GM23338 (cell line): ENCODE data around the gene MAPK8IP3. TPM values are rescaled to one million over a fixed set of nuclear protein-coding genes. Genes with fewer than 3 reads are reported as not detected.

Experiments used
- ATAC-seq: fragments of 200-7000 bp; cut with Tn5 transposase; 3 replicates; pipeline ENCODE4 v1.9.1; 2020
- DNase-seq: peaks from one replicate; pipeline ENCODE4 v3.0.0-alpha.2; 2015; ENCODE audit warnings: low spot score
- H2AFZ ChIP-seq: fragments of 200-600 bp; sonication (generic); 2 replicates; pipeline ENCODE4 v1.8.0; 2016; ENCODE audit warnings: antibody characterized with exemption, mild to moderate bottlenecking, moderate library complexity
- H3F3A ChIP-seq: fragments of 200-600 bp; sonication (generic); replicated peaks from 2 replicates; pipeline ENCODE4 v1.8.0; 2017; ENCODE audit warnings: antibody characterized with exemption, mixed run types, low read depth
- H3K27ac ChIP-seq: fragments of 200-600 bp; sonication (generic); 2 replicates; pipeline ENCODE4 v1.6.1; 2016; ENCODE audit warnings: low read depth
- H3K27me3 ChIP-seq: fragments of 200-600 bp; sonication (generic); 2 replicates; pipeline ENCODE4 v1.8.0; 2016; ENCODE audit warnings: mild to moderate bottlenecking, mixed run types, moderate library complexity; ENCODE audit not compliant: insufficient read depth
- H3K36me3 ChIP-seq: fragments of 200-600 bp; sonication (generic); 2 replicates; pipeline ENCODE4 v1.8.0; 2016; ENCODE audit warnings: mild to moderate bottlenecking; ENCODE audit not compliant: insufficient read depth
- H3K4me1 ChIP-seq: fragments of 200-600 bp; sonication (generic); 2 replicates; pipeline ENCODE4 v1.8.0; 2016; ENCODE audit warnings: mild to moderate bottlenecking, moderate library complexity; ENCODE audit not compliant: insufficient read depth
- H3K4me2 ChIP-seq: fragments of 200-600 bp; sonication (generic); 2 replicates; pipeline ENCODE4 v1.7.1; 2017; ENCODE audit warnings: mixed run types
- H3K4me3 ChIP-seq: fragments of 200-600 bp; sonication (generic); 2 replicates; pipeline ENCODE4 v1.6.1; 2016; ENCODE audit warnings: mixed run types
- H3K79me2 ChIP-seq: fragments of 200-600 bp; sonication (generic); replicated peaks from 2 replicates; pipeline ENCODE4 v1.8.0; 2017; ENCODE audit warnings: mild to moderate bottlenecking; ENCODE audit not compliant: insufficient read depth
- H3K9me2 ChIP-seq: fragments of 200-600 bp; sonication (generic); 2 replicates; pipeline ENCODE4 v1.8.0; 2017; ENCODE audit not compliant: insufficient read depth
- H4K20me1 ChIP-seq: fragments of 200-600 bp; sonication (generic); replicated peaks from 2 replicates; pipeline ENCODE4 v1.8.0; 2017; ENCODE audit warnings: mild to moderate bottlenecking; ENCODE audit not compliant: insufficient read depth
- H3K27ac Mint-ChIP-seq: 2 replicates; pipeline ENCODE4 v1.8.0; 2020; ENCODE audit warnings: inconsistent platforms, mild to moderate bottlenecking, moderate library complexity, mixed read lengths
- H3K27me3 Mint-ChIP-seq: 3 replicates; pipeline ENCODE4 v1.8.0; 2022; ENCODE audit warnings: low read depth, mild to moderate bottlenecking, moderate library complexity, mixed read lengths, inconsistent platforms; ENCODE audit not compliant: insufficient read depth, poor library complexity
- H3K36me3 Mint-ChIP-seq: 3 replicates; pipeline ENCODE4 v1.8.0; 2021; ENCODE audit warnings: low read depth, mild to moderate bottlenecking, inconsistent platforms, moderate library complexity, mixed read lengths
- H3K4me1 Mint-ChIP-seq: 3 replicates; pipeline ENCODE4 v1.8.0; 2020; ENCODE audit warnings: mild to moderate bottlenecking, inconsistent platforms, mixed read lengths
- H3K4me3 Mint-ChIP-seq: 3 replicates; pipeline ENCODE4 v1.8.0; 2021; ENCODE audit warnings: moderate library complexity, mild to moderate bottlenecking, inconsistent platforms, mixed read lengths
- H3K9me3 Mint-ChIP-seq: 3 replicates; pipeline ENCODE4 v1.8.0; 2020; ENCODE audit warnings: moderate library complexity, mild to moderate bottlenecking, inconsistent platforms, mixed read lengths
- CREB1 ChIP-seq: fragments of 250-450 bp; sonication (Bioruptor Pico); IDR thresholded peaks from 2 replicates; pipeline ENCODE4 v1.5.0; 2020; ENCODE audit warnings: low read depth, mild to moderate bottlenecking, moderate library complexity
- EZH2 ChIP-seq: fragments of 200-600 bp; sonication (generic); IDR thresholded peaks from one replicate; pipeline ENCODE4 v1.8.0; 2017; ENCODE audit warnings: antibody characterized with exemption, mild to moderate bottlenecking, low read depth; ENCODE audit not compliant: unreplicated experiment
- EZH2phosphoT487 ChIP-seq: fragments of 200-600 bp; sonication (generic); IDR thresholded peaks from one replicate; pipeline ENCODE4 v1.8.1; 2018; ENCODE audit warnings: antibody characterized with exemption; ENCODE audit not compliant: unreplicated experiment
- JUNB ChIP-seq: IDR thresholded peaks from one replicate; pipeline ENCODE4 v1.6.1; 2016; ENCODE audit warnings: antibody characterized with exemption; ENCODE audit not compliant: unreplicated experiment
- NANOG ChIP-seq: IDR thresholded peaks from 2 replicates; pipeline ENCODE4 v1.6.1; 2016; ENCODE audit warnings: antibody characterized with exemption, borderline replicate concordance
- POLR2AphosphoS5 ChIP-seq: IDR thresholded peaks from 2 replicates; pipeline ENCODE4 v1.6.1; 2016; ENCODE audit warnings: antibody characterized with exemption, low read depth
- STAT1 ChIP-seq: IDR thresholded peaks from one replicate; pipeline ENCODE4 v1.6.1; 2016; ENCODE audit warnings: antibody characterized with exemption; ENCODE audit not compliant: unreplicated experiment
- ZNF114 ChIP-seq: fragments of 250-450 bp; sonication (Bioruptor Pico); IDR thresholded peaks from 2 replicates; pipeline ENCODE4 v1.5.0; 2020; ENCODE audit warnings: mild to moderate bottlenecking, moderate library complexity
- ZNF331 ChIP-seq: fragments of 250-450 bp; sonication (Bioruptor Pico); IDR thresholded peaks from 2 replicates; pipeline ENCODE4 v1.5.0; 2020; ENCODE audit warnings: low read depth, mild to moderate bottlenecking, moderate library complexity
- polyA plus RNA-seq: library from polyadenylated mRNA; unstranded; fragments of >200 nt; fragmentation: Nextera tagmentation; extraction: Ambion mirVana; gene quantifications from 2 replicates; pipeline ENCODE4 v1.2.1, GENCODE V29; 2016
- total RNA-seq: library from RNA; depleted of rRNA; stranded (reverse); fragments of >200 nt; shearing (Covaris generic); gene quantifications from 2 replicates; pipeline ENCODE4 v1.2.3, GENCODE V29; 2014
- TF ChIP-seq, protein P1 (sequence below): IDR thresholded peaks from one replicate; pipeline ENCODE4 v1.6.1; 2018; ENCODE audit warnings: antibody characterized with exemption; ENCODE audit not compliant: unreplicated experiment
- TF ChIP-seq, protein P2 (sequence below): fragments of 250-450 bp; sonication (Bioruptor Pico); IDR thresholded peaks from 2 replicates; pipeline ENCODE4 v1.5.0; 2020; ENCODE audit warnings: mild to moderate bottlenecking, moderate library complexity
- TF ChIP-seq, protein P3 (sequence below): IDR thresholded peaks from 2 replicates; pipeline ENCODE4 v1.6.1; 2016; ENCODE audit warnings: antibody characterized with exemption
- TF ChIP-seq, protein P4 (sequence below), 2 experiments: fragments of 200-600 bp in 1 of 2; sonication (generic) in 1 of 2; conservative IDR thresholded peaks; 2 replicates each; pipeline versions ENCODE4 v1.5.1 to v1.6.1; 2016 to 2017; ENCODE audit warnings: antibody characterized with exemption in 2 of 2, low read depth in 2 of 2, mild to moderate bottlenecking in 2 of 2, moderate library complexity in 1 of 2

The MAPK8IP3 gene
- total and polyA plus RNA-seq, 2 experiments from 2014 or later, result 11.3 to 58.4 TPM

DNA sequence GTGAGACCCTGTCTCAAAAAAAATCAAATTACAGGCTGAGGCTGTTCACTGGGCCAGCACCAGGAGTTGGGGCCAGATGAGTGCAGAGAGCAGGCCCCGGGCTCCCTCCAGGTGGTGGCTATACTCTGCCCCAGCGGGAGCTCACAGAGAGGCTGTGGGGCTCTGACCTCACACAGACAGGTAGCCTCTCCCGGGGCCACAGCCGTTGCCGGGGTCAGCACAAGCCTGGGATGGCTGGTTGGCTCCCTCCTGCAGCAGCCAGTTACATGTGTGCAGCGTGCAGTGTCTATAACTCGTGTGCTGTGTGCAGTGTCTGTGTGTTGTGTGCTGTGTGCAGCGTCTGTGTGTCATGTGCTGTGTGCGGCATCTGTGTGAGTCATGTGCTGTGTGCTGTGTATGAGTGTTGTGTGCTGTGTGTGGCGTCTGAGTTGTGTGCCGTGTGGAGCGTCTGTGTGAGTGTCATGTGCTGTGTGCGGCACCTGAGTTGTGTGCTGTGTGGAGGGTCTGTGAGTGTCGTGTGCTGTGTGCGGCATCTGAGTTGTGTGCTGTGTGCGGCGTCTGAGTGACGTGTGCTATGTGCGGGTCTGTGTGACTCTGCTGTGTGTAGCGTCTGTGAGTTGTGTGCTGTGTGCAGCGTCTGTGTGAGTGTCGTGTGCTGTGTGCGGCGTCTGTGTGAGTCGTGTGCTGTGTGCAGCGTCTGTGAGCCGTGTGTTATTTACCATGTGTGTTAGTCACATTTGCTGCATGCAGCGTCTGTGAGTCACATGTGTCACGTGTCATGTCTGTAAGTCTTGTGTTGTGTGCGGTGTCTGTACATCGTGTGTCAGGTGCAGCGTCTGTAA lies 20.9 kb downstream of the MAPK8IP3 start:
- H3K27ac Mint-ChIP-seq, result no peak overlapping the region; the same call in 1 of the 2 replicates
- H3K9me2 ChIP-seq, result no peaks in the 10 kb centered on the region

More for the DNA sequence above, 20.9 kb downstream of the MAPK8IP3 start:
- H3F3A ChIP-seq, result no peaks in the 10 kb centered on the region
- no peaks in the 10 kb centered on the region for H3K27me3 ChIP-seq
- no peak overlapping the region for H2AFZ ChIP-seq
- no peak overlapping the region for H3K4me3 ChIP-seq
- no peaks in the 10 kb centered on the region for H3K79me2 ChIP-seq
- TF ChIP-seq ZNF114 (CRISPR knock-in tag) (no peak), POLR2AphosphoS5 (no peak), ZNF331 (CRISPR knock-in tag) (no peak), CREB1 (CRISPR knock-in tag) (no peak), JUNB (no peak), NANOG (no peak), EZH2phosphoT487 (no peak), STAT1 (no peak), EZH2 (no peak)
- TF ChIP-seq, protein P1, sequence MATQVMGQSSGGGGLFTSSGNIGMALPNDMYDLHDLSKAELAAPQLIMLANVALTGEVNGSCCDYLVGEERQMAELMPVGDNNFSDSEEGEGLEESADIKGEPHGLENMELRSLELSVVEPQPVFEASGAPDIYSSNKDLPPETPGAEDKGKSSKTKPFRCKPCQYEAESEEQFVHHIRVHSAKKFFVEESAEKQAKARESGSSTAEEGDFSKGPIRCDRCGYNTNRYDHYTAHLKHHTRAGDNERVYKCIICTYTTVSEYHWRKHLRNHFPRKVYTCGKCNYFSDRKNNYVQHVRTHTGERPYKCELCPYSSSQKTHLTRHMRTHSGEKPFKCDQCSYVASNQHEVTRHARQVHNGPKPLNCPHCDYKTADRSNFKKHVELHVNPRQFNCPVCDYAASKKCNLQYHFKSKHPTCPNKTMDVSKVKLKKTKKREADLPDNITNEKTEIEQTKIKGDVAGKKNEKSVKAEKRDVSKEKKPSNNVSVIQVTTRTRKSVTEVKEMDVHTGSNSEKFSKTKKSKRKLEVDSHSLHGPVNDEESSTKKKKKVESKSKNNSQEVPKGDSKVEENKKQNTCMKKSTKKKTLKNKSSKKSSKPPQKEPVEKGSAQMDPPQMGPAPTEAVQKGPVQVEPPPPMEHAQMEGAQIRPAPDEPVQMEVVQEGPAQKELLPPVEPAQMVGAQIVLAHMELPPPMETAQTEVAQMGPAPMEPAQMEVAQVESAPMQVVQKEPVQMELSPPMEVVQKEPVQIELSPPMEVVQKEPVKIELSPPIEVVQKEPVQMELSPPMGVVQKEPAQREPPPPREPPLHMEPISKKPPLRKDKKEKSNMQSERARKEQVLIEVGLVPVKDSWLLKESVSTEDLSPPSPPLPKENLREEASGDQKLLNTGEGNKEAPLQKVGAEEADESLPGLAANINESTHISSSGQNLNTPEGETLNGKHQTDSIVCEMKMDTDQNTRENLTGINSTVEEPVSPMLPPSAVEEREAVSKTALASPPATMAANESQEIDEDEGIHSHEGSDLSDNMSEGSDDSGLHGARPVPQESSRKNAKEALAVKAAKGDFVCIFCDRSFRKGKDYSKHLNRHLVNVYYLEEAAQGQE, result no peak
- TF ChIP-seq, protein P2, sequence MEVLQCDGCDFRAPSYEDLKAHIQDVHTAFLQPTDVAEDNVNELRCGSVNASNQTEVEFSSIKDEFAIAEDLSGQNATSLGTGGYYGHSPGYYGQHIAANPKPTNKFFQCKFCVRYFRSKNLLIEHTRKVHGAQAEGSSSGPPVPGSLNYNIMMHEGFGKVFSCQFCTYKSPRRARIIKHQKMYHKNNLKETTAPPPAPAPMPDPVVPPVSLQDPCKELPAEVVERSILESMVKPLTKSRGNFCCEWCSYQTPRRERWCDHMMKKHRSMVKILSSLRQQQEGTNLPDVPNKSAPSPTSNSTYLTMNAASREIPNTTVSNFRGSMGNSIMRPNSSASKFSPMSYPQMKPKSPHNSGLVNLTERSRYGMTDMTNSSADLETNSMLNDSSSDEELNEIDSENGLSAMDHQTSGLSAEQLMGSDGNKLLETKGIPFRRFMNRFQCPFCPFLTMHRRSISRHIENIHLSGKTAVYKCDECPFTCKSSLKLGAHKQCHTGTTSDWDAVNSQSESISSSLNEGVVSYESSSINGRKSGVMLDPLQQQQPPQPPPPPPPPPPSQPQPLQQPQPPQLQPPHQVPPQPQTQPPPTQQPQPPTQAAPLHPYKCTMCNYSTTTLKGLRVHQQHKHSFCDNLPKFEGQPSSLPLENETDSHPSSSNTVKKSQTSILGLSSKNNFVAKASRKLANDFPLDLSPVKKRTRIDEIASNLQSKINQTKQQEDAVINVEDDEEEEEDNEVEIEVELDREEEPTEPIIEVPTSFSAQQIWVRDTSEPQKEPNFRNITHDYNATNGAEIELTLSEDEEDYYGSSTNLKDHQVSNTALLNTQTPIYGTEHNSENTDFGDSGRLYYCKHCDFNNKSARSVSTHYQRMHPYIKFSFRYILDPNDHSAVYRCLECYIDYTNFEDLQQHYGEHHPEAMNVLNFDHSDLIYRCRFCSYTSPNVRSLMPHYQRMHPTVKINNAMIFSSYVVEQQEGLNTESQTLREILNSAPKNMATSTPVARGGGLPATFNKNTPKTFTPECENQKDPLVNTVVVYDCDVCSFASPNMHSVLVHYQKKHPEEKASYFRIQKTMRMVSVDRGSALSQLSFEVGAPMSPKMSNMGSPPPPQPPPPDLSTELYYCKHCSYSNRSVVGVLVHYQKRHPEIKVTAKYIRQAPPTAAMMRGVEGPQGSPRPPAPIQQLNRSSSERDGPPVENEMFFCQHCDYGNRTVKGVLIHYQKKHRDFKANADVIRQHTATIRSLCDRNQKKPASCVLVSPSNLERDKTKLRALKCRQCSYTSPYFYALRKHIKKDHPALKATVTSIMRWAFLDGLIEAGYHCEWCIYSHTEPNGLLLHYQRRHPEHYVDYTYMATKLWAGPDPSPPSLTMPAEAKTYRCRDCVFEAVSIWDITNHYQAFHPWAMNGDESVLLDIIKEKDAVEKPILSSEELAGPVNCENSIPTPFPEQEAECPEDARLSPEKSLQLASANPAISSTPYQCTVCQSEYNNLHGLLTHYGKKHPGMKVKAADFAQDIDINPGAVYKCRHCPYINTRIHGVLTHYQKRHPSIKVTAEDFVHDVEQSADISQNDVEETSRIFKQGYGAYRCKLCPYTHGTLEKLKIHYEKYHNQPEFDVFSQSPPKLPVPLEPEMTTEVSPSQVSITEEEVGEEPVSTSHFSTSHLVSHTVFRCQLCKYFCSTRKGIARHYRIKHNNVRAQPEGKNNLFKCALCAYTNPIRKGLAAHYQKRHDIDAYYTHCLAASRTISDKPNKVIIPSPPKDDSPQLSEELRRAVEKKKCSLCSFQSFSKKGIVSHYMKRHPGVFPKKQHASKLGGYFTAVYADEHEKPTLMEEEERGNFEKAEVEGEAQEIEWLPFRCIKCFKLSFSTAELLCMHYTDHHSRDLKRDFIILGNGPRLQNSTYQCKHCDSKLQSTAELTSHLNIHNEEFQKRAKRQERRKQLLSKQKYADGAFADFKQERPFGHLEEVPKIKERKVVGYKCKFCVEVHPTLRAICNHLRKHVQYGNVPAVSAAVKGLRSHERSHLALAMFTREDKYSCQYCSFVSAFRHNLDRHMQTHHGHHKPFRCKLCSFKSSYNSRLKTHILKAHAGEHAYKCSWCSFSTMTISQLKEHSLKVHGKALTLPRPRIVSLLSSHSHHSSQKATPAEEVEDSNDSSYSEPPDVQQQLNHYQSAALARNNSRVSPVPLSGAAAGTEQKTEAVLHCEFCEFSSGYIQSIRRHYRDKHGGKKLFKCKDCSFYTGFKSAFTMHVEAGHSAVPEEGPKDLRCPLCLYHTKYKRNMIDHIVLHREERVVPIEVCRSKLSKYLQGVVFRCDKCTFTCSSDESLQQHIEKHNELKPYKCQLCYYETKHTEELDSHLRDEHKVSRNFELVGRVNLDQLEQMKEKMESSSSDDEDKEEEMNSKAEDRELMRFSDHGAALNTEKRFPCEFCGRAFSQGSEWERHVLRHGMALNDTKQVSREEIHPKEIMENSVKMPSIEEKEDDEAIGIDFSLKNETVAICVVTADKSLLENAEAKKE (CRISPR knock-in tag), result no peak
- TF ChIP-seq, protein P3, sequence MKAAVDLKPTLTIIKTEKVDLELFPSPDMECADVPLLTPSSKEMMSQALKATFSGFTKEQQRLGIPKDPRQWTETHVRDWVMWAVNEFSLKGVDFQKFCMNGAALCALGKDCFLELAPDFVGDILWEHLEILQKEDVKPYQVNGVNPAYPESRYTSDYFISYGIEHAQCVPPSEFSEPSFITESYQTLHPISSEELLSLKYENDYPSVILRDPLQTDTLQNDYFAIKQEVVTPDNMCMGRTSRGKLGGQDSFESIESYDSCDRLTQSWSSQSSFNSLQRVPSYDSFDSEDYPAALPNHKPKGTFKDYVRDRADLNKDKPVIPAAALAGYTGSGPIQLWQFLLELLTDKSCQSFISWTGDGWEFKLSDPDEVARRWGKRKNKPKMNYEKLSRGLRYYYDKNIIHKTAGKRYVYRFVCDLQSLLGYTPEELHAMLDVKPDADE, result no peak
- TF ChIP-seq, protein P4, sequence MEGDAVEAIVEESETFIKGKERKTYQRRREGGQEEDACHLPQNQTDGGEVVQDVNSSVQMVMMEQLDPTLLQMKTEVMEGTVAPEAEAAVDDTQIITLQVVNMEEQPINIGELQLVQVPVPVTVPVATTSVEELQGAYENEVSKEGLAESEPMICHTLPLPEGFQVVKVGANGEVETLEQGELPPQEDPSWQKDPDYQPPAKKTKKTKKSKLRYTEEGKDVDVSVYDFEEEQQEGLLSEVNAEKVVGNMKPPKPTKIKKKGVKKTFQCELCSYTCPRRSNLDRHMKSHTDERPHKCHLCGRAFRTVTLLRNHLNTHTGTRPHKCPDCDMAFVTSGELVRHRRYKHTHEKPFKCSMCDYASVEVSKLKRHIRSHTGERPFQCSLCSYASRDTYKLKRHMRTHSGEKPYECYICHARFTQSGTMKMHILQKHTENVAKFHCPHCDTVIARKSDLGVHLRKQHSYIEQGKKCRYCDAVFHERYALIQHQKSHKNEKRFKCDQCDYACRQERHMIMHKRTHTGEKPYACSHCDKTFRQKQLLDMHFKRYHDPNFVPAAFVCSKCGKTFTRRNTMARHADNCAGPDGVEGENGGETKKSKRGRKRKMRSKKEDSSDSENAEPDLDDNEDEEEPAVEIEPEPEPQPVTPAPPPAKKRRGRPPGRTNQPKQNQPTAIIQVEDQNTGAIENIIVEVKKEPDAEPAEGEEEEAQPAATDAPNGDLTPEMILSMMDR (conservative IDR thresholded peaks at IDR 0.05; ENCODE audit: low read depth in 2 of 2), result no peak
- no peaks in the 10 kb centered on the region for H3K9me3 Mint-ChIP-seq
- peaks cover 14% of the 10 kb centered on the region; the same call in 2 of the 3 replicates for H3K36me3 Mint-ChIP-seq
- no peaks in the 10 kb centered on the region; the same call in 2 of the 3 replicates for H3K4me1 Mint-ChIP-seq
- ATAC-seq (no peak), DNase-seq (no peak)
- H3K27ac ChIP-seq, result no peak overlapping the region
- H3K4me3 Mint-ChIP-seq, result no peak overlapping the region; the same call in 2 of the 3 replicates
- H3K36me3 ChIP-seq, result no peaks in the 10 kb centered on the region; the same call in 1 of the 2 replicates
- no peaks in the 10 kb centered on the region for H3K4me1 ChIP-seq
- H3K27me3 Mint-ChIP-seq, result peaks cover 2% of the 10 kb centered on the region
- peaks cover 3% of the 10 kb centered on the region; the same call in 1 of the 2 replicates for H4K20me1 ChIP-seq
- no peak overlapping the region for H3K4me2 ChIP-seq
